Amniotic stem cell (primary cell): ENCODE data around the gene ANO1.

Source experiments
- DNase-seq: peaks from one replicate; lab custom pipeline; 2025; lab: John Stamatoyannopoulos, UW

The ANO1 gene

GRCh38 chr11:70139785-70140410 lies 61.8 kb downstream of the ANO1 start:
- DNase-seq = no peak

GRCh38 chr11:70140711-70141485 lies 62.8 kb downstream of the ANO1 start:
- DNase-seq = no peak

DNA sequence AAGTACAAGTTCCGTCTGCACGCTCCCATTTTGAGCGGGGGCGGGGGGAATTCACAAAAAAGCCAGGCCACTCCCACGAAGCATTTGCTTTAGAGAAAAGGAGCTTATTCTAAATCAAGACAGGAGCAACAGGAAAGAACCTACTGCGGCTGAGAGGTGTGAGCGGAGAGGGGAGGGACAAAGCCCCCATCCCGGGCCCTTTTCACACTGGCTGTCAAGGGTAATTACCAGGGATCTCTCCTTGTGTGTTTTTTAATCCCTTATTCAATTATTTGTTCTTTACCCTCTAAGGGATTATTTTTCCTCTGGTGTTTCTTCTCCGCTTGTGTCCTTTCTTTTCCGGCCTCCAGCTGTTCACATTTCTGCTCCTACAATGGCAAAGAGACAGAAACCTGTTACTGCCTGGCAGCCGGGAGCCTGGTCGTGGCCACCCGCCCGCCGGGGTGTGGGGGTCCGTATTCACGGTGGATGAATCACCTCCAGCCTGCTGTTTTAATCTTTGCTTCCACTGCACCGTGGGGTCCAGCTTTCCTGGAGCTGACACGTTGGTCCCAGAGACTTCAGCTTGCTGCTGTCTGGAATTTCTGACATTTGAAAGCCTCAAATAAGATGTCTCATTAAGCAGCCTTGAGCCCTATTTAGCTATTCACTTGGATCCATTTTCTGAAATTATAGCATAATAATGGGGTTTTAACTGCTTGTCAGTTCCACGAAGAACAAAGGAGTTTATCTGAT lies 63.5 kb downstream of the ANO1 start:
- DNase-seq = no peak

GRCh38 chr11:70142221-70142875 lies 64.2 kb downstream of the ANO1 start:
- no peak for DNase-seq

DNA sequence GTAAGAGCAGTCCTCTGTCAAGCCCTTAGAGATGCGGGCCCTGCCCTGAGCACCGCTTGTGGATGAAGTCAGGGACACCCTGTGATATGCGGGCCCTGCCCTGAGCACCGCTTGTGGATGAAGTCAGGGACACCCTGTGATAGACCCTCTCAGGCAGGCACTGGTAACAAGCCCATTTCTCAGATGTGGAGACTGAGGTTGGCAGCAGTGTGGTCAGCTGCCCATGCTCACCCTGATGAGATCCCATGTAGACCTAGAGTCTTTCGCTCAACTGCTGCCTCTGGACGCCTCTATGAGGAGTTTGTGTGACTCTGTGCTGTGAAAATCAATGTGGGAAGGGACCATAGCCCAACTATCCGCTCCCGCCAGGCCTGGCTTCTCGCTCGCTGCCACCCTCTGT lies 66.1 kb downstream of the ANO1 start:
- no peak for DNase-seq

- no peak for DNase-seq
These were observed 67.0 kb downstream of the ANO1 start for GRCh38 chr11:70145071-70145470.

DNA sequence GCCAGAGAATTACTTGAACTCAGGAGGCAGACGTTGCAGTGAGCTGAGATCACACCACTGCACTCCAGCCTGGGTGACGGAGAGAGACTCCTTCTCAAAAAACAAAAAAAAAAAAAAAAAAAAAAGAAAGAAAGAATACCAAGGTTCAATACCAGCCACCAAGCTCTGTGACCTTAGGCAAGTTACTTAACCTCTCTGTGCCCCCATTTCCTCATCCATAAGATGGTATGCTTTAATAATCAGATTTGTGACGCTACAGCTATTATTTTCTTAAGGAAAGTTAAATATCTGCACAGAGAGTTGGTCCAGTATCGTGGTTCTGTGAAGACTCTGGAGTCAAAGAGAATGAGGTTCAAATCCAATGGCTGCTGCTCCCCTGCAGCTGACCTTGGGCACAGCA lies 67.7 kb downstream of the ANO1 start:
- DNase-seq = no peak

GRCh38 chr11:70146299-70146698 lies 68.2 kb downstream of the ANO1 start:
- DNase-seq = no peak

- no peak for DNase-seq
These were observed 68.9 kb downstream of the ANO1 start for GRCh38 chr11:70146895-70147520.

DNA sequence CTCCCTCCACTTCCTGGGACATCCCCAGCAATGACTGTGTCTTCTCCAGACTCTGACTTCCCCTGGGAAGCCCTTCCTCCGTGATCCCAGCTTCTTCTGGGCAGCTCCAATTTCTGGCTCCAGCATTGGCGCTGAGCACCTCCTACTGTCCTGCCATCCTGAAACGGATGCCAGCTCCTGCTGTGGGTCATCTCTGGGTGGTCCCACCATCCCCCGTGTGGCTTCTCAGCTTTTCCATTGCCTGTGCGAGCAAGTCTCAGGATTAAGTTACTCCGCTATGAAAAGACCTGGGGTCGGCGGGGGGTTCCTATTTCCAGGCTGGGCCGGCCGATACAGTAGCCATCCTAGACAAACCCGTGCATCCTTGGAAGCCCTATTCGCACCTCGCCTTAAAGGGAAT lies 69.6 kb downstream of the ANO1 start:
- DNase-seq = no peak

DNA sequence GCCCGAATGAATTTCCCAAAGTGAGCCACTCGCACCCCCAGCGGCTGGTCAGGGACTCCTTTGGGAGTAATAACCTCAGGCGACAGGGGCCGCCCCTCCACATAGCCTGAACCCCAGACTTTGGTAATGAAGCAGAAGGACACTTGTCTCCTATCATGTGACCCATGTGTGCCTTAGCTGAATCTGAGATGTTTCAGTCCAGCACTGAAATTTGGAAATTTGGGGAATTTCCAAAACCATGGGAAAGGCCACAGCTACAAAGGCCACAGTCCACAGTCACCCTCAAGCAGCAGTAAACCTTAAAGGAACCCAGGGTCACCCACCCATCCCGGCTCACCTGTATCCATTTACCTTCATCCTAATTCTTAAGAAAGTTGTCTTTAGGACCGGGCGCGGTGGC lies 73.6 kb downstream of the ANO1 start:
- DNase-seq = no peak

GRCh38 chr11:70153133-70153727 lies 75.1 kb downstream of the ANO1 start:
- no peak for DNase-seq

- DNase-seq = no peak
These were observed 77.3 kb downstream of the ANO1 start for GRCh38 chr11:70155386-70155785.

- no peak for DNase-seq
These were observed 78.3 kb downstream of the ANO1 start for GRCh38 chr11:70156291-70157037.

DNA sequence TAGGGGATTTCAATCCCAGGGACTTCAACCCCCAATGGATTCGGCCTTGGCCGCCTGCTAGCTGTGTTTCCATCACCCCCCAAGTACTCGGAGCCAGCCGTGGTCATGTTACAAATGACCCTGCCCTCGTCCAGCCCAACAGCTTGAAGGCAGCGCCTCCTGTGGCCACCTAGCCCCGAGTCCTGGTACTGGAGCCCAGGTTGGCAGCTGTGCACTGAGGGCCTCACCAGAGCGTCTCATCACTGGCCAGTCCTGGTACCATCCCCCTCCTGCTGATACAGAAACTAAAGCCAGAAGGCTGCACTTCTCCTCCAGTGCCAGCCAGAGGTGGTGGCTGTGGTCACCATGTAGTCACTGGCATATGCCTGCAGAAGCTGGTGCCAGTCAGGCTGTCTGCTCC lies 80.1 kb downstream of the ANO1 start:
- no peak for DNase-seq

GRCh38 chr11:70158757-70159389 lies 80.8 kb downstream of the ANO1 start:
- no peak for DNase-seq

- DNase-seq = peak; percentile 29
These were observed 81.8 kb downstream of the ANO1 start for GRCh38 chr11:70159627-70160570.

- no peak for DNase-seq
These were observed 83.0 kb downstream of the ANO1 start for GRCh38 chr11:70161043-70161625.

GRCh38 chr11:70164705-70165104 lies 86.6 kb downstream of the ANO1 start:
- DNase-seq = no peak
